Spleen (tissue), 7 donors: ENCODE measurements around the gene HDAC9.

ENCODE experiments used
- CTCF ChIP-seq, 11 experiments: fragments of 200-600 bp in 7 of 11; fragments of 450-650 bp in 4 of 11; sonication (generic) in 4 of 11; IDR thresholded peaks in 8 of 11; conservative IDR thresholded peaks in 3 of 11; 1 replicate in 7 of 11; 2 replicates in 4 of 11; pipeline versions ENCODE4 v1.4.0 to v1.8.0; 2016 to 2021; ENCODE audit warnings: antibody characterized with exemption in 11 of 11, inconsistent platforms in 4 of 11, mild to moderate bottlenecking in 1 of 11
- POLR2AphosphoS5 ChIP-seq, 3 donors: sonication (generic); formaldehyde crosslinking; IDR thresholded peaks; one replicate each; pipeline ENCODE4 v1.5.1; 2017; ENCODE audit warnings: antibody characterized with exemption in 3 of 3
- donor health status: DM: no; HTN: no; CAD: no; lungs with moderate emphysema.
- donor health status: DM: no; HTN: no; CAD: no.
- donor health status: DM: no; HTN: no; CAD: no.

- TF ChIP-seq CTCF (IDR thresholded peaks at IDR 0.05 in 8 of 11, conservative IDR thresholded peaks at IDR 0.05 in 3 of 11) (no peak), POLR2AphosphoS5 (IDR thresholded peaks at IDR 0.05) (no peak)
Measured at GRCh38 chr7:18771834-18772566, 276.5 kb downstream of the HDAC9 start.
